ENCODE results near the gene ATOSB. TPM values are rescaled to one million over a fixed set of nuclear protein-coding genes. Genes with fewer than 3 reads are reported as not detected.

ATOSB gene
- total and polyA plus RNA-seq, 10 donors = 8.7 to 45.0 (median 33.5) TPM

DNA sequence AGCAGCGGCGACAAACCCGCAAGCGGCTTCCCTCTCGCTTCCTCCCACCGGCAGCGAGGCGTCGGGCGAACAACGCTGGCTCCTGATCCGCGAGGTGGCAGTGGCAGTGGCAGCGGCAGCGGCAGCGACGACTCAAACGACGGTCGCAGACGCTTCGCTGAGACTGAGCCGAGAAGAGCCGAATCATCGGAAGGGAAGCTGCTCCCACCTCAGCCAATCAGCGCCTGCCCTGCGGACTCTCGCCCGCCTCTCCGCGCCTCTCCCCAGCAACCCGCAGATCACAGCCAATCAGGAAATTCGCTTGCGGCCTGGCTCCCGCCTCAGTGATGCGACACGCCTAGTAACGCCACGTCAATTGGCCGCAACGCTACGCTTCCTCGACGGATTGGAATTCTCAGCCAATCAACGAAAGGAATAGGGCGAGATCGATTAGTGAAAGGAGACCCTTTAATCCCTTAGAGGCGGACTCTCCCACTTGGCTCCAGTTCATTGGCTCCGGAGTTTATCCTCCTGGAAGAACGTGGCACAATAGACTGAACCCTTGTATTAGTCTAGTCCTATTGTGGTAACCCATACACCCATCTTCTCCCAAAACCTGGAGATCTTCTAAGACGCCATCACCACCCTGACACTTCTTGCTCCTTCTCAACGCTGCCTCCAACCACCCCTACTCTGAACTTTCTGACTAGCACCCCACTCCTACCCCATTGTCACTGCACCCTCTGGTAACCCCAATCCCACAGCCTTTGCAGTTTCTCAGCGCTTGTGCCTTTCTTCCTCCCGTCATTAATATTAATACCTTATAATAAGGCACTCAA, 43.0 kb downstream of the ATOSB start, which contains the start of gene VCP:
Gene VCP, minus strand, starts transcription at position 165 of the 818 bp plus-strand sequence. CDS start 272 bp downstream, outside the sequence.
- intact Hi-C loops (cut with DNase I; ENCODE audit: low total_unique reads) = no loop called here
- WGBS, 5 donors = 4 to 13% (median 5%) methylated on average over 21 to 54 of the region's 54 CpGs

DNA sequence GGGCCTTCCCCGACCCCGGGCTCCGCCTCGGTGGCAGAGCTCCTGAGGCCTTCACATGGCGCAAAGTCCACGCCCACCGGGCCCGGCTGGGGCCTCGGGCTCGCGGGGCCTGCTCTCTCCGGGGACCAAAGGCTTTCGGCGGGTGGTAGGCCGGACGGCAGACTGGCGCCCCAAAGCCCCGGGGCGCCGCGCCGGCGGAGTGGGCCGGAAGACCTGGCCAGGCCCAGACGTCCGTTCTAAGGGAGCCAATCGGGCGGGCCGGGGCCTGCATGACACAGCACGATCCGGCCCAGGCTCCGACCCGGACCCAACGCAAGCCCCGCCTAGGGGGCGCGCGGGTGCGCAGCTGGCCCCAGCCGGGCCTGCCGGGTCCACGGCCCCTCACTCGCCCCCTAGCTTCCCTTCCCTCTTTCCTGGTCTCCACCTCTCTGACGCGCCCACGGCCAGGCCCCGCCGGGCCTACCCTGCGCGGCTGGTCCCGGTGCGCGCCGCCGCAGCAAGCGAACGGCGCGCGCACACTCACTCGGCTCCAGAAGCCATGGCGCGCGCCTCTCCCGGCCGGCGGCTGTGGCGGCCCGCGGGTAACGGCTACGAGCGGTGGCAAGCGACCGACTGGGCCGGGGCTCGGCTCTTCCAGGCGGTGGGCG, 43.7 kb downstream of the ATOSB start:
- peak; percentile 97 for DNase-seq
- Histone ChIP-seq H3K27ac (peak overlapping the region; percentile 98 to 100 (median 100)), H3K4me1 (peaks cover 28 to 60% (median 48%) of the 10 kb centered on the region in 6 donors), H3K27me3 (replicated peaks in 1 of 7) (no peaks in the 10 kb centered on the region), H3K9me3 (no peaks in the 10 kb centered on the region), H3K4me3 (peak overlapping the region; percentile 69 to 96 (median 88)), H3K36me3 (peaks cover 3 to 63% (median 15%) of the 10 kb centered on the region in 6 donors)
- intact Hi-C loops (cut with DNase I; ENCODE audit: low total_unique reads) = no loop called here
- TF ChIP-seq POLR2AphosphoS5 (IDR thresholded peaks at IDR 0.05) (no peak), POLR2A (IDR thresholded peaks at IDR 0.05) (peak in 1 of 3 donors; percentile 69)
- TF ChIP-seq, protein P1, sequence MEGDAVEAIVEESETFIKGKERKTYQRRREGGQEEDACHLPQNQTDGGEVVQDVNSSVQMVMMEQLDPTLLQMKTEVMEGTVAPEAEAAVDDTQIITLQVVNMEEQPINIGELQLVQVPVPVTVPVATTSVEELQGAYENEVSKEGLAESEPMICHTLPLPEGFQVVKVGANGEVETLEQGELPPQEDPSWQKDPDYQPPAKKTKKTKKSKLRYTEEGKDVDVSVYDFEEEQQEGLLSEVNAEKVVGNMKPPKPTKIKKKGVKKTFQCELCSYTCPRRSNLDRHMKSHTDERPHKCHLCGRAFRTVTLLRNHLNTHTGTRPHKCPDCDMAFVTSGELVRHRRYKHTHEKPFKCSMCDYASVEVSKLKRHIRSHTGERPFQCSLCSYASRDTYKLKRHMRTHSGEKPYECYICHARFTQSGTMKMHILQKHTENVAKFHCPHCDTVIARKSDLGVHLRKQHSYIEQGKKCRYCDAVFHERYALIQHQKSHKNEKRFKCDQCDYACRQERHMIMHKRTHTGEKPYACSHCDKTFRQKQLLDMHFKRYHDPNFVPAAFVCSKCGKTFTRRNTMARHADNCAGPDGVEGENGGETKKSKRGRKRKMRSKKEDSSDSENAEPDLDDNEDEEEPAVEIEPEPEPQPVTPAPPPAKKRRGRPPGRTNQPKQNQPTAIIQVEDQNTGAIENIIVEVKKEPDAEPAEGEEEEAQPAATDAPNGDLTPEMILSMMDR (IDR thresholded peaks at IDR 0.05 in 8 of 11, conservative IDR thresholded peaks at IDR 0.05 in 3 of 11) = peak in 9 of 11 experiments; percentile 21 to 62 (median 52)
- 0 to 1% (median 0%) methylated on average over 27 to 79 of the region's 79 CpGs for WGBS, 5 donors

More for the DNA sequence above, 43.0 kb downstream of the ATOSB start, which contains the start of gene VCP:
- Histone ChIP-seq H3K9me3 (no peaks in the 10 kb centered on the region), H3K36me3 (peaks cover 0 to 60% (median 8%) of the 10 kb centered on the region in 6 donors), H3K4me1 (peaks cover 28 to 54% (median 43%) of the 10 kb centered on the region in 6 donors), H3K27ac (peak within 1 kb of the TSS; percentile 98 to 100 (median 100)), H3K4me3 (peak within 1 kb of the TSS; percentile 69 to 96 (median 88)), H3K27me3 (replicated peaks in 1 of 7) (no peaks in the 10 kb centered on the region)
- peak; percentile 98 for DNase-seq
- TF ChIP-seq POLR2A (IDR thresholded peaks at IDR 0.05) = peak; percentile 68 to 87 (median 74)
- TF ChIP-seq POLR2AphosphoS5 (IDR thresholded peaks at IDR 0.05) = peak; percentile 98 to 99 (median 99)
- TF ChIP-seq, protein P1 (IDR thresholded peaks at IDR 0.05 in 8 of 11, conservative IDR thresholded peaks at IDR 0.05 in 3 of 11) = peak in 1 of 11 experiments; percentile 2

DNA sequence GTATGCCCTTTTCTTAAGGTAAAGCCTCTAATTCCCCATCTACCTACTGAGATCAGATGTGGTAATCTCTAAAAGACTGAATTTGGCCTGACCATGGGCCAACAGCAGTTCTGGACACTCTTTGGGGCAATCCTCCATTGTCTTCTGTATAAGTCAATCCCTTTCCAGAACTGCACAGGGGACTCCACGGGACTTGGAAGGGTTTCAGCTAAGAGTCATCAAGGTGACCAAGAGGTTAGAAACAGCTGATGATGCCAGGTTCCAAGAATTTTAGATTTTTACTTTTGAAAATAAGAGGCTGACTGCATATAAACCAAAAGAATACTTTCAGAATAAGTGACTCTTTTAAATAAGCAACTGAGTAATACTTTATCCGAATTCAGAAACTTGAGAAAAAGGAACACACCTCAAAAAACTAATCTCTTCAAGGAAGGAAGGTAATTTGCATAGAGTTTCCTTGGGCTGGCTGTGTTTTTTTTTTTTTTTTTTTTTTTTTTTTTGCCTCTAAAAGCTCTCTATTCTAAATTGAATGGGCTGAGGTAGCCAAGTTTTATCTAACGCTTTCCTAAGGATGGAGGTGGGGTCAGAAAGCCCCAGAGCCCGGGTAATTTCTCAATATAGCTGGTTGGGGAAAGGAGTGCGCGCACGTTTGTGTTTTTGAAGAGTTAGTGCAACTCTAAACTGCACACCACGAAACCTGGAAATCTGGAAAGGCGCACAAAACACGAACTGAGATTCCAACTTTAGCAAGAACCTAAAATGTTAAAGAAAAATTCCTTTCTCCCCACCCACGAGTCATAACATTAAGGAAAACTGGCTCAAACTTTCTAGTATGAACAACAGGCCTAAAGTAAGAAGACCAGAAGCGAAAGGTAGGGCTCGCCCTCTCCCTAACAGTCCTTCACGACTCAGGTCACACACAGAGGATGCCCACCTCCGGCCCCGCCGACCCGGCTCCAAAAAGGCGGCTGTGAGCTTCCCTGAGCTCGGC, 44.5 kb downstream of the ATOSB start:
- Histone ChIP-seq H3K9me3 (no peaks in the 10 kb centered on the region), H3K36me3 (peaks cover 3 to 63% (median 23%) of the 10 kb centered on the region in 6 donors), H3K4me3 (peak overlapping the region; percentile 69 to 96 (median 88)), H3K4me1 (peaks cover 28 to 65% (median 49%) of the 10 kb centered on the region in 6 donors), H3K27me3 (replicated peaks in 1 of 7) (no peaks in the 10 kb centered on the region), H3K27ac (peak overlapping the region; percentile 98 to 100 (median 100))
- DNase-seq = no peak
- WGBS, 5 donors = 0 to 1% (median 1%) methylated on average over 20 of the region's 20 CpGs
- TF ChIP-seq POLR2A (IDR thresholded peaks at IDR 0.05) (no peak), POLR2AphosphoS5 (IDR thresholded peaks at IDR 0.05) (no peak)
- TF ChIP-seq, protein P1 (IDR thresholded peaks at IDR 0.05 in 8 of 11, conservative IDR thresholded peaks at IDR 0.05 in 3 of 11) = no peak
- intact Hi-C loops (cut with DNase I; ENCODE audit: low total_unique reads) = no loop called here
